HL-60 (cell line): ENCODE data around the gene PAOX.

Experiments
- CTCF ChIP-seq: IDR thresholded peaks from one replicate; pipeline ENCODE4 v1.5.1; 2011; ENCODE audit warnings: low read length, control low read depth, inconsistent platforms; ENCODE audit not compliant: insufficient read depth
- GABPA ChIP-seq: IDR thresholded peaks from 2 replicates; pipeline ENCODE4 v1.6.1; 2012; ENCODE audit warnings: low read depth
- POLR2AphosphoS5 ChIP-seq: IDR thresholded peaks from 2 replicates; pipeline ENCODE4 v1.6.1; 2012; ENCODE audit warnings: low read depth

DNA sequence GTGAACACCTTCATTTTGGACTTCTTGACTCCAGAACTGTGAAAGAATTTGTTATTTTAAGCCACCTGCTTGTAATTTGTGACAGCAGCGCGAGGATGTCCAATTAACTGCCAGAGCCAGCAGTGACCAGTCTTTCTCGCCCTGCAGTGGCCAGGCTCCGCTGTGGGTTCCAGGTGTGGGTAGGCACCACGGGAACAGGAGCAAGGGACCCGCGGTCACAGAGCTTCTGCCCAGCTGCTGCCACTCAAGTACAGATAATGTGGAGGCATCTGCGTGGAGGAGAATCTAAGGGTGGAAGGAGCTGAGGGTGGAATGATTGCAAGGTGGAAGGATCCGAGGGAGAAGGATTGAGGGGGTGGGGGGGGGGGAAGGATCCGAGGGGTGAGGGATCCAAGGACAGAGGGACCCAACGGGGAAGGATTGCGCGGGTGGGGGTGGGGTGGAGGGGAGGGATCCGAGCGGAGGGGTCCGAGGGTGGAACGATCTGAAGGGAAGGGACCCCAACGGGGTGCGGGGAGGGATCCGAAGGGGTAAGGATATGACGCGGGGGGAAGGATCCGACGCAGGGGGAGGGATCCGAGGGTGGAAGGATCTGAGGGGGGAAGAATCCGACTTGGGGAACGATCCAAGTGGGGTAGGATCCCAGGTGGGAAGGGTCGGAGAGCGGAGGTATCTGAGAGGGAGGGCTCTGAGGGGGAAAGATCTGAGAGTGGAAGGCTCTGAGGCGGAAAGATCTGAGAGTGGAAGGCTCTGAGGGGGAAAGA is 45.9 kb upstream of the PAOX start:
- TF ChIP-seq GABPA: no peak
- TF ChIP-seq CTCF: no peak
- TF ChIP-seq POLR2AphosphoS5: no peak
